HPDE6-E6E7 (cell line): Measurements from ENCODE around the gene CORO2A.

Experiments
- DNase-seq: peaks from one replicate; pipeline ENCODE4 v3.0.0; 2011; ENCODE audit warnings: missing footprints; ENCODE audit errors: extremely low spot score

CORO2A gene, protein sequence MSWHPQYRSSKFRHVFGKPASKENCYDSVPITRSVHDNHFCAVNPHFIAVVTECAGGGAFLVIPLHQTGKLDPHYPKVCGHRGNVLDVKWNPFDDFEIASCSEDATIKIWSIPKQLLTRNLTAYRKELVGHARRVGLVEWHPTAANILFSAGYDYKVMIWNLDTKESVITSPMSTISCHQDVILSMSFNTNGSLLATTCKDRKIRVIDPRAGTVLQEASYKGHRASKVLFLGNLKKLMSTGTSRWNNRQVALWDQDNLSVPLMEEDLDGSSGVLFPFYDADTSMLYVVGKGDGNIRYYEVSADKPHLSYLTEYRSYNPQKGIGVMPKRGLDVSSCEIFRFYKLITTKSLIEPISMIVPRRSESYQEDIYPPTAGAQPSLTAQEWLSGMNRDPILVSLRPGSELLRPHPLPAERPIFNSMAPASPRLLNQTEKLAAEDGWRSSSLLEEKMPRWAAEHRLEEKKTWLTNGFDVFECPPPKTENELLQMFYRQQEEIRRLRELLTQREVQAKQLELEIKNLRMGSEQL

DNA sequence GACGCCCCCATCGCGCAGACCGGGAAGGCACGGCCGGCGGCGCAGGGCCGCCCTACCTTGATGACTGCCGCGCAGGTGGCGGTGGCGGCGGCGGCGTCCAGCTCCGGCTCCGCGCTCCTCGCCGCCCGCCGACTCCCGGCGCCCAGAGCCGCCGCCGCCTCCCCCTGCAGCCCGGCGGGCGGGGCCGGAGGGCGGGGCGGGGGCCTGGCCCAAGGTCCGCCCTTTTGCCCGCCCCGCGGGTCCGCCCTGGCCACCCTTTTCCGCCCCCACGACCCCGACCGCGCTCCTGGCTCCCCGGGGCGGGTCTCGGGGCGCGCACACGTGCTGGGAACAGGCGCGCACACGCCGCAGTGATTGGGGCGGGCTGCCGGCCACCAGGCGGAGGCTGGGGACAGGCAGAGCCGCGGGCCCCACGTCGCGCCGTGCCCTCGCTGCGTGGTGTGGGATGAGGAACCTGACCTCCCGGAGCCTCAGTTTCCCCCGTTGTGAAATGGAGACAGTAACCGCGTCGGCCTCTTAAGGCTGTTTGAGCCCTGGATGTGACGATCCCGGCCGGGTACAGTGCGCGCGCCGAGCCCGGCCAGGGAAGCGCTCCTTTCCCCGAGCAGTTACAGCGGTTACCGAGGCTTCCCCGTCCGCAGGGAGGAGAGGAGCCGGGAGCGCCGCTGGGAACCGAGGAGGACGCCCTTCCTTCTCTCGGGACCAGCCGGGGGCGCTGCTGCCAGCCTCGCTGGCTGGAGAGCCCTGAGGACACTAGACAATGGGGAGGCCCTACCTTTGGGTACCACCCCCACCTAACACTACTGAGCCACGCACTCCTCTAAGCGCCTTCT lies at the start of gene CORO2A:
Gene CORO2A (minus strand): TSS at position 135 of the 833 bp plus-strand sequence. CDS start 34,977 bp downstream, outside the sequence.
- DNase-seq = peak; percentile 73

DNA sequence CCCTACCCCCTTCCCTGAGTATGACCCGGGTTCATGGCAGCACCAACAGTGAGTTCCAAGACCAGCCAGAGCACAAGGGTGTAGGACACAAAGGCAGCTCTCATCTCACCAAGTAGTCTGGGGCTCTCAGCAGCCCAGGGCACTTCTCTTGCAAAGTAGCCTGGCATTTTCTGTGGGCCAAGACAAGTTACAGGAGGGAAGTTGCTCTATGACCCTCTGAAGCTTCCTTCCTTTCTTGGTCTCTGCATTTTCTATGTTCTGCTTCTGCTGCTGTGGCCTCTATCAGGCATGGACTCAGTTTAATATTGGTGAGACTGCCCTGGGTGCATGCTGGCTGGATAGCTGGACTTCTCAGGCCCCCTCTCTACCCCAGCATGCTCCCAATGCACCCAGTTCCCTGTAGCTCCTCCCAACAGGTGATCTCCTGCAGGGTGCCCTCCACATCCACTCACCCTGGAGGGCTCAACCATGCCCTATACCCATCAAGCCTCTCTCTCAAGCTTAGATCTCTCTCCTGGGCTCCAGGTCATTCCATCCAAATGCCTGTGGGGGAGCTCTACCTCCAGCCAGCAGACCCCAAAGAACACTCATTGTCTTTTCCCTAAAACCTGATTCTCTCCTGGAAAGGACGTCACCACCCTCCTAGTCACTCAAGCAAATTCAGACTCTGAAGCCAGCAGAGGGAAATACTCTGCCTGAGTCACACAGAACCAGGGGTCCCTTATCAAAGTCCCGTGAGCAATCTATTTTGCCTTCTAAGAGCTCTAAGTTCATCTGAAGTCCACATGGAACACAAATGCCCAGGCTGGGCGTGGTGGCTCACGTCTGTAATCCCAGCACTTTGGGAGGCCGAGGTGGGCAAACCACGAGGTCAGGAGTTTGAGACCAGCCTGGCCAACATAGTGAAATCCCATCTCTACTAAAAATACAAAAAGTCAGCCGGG lies 49.2 kb upstream of the CORO2A start:
- DNase-seq = no peak

DNA sequence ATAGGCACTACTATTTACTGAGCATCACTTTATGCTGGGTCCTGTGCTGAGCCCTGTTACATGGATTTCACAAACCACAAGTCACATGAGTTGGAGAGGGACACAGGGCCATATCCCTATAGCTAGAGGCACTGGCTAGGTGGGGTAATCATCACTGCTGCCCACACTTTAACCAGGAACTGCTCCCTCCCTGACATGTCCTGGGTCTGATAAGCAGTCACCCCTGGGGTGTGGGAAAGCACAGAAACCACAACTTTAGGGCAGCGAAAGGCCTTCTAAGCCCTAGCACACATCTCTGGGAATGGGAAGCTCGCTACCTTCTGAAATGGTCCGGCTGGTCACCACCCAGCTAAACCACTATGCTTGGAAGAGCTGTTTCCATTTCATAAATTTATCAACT lies 48.0 kb upstream of the CORO2A start:
- no peak for DNase-seq

DNA sequence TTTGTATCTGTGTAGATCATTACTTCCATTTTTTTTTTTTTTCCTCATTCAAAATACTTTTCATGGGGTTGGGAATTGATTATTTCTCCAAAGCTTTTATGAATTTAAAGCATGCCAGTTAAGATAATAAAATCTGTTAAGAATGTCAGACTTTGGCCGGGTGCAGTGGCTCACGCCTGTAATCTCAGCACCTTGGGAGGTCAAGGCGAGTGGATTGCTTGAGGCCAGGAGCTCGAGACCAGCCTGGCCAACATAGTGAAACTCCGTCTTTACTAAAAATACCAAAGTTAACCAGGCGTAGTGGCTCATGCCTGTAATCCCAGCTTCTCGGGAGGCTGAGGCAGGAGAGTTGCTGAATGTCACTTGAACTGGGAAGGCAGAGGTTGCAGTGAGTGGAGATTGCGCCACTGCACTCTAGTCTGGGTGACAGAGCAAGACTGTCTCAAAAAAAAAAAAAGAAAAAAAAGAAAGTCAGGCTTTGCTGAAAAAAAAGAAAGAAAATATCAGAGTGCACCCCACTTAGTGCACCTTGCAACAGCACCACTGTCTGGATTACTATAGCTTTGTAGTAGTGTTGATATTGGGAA lies 44.6 kb upstream of the CORO2A start:
- DNase-seq = no peak

DNA sequence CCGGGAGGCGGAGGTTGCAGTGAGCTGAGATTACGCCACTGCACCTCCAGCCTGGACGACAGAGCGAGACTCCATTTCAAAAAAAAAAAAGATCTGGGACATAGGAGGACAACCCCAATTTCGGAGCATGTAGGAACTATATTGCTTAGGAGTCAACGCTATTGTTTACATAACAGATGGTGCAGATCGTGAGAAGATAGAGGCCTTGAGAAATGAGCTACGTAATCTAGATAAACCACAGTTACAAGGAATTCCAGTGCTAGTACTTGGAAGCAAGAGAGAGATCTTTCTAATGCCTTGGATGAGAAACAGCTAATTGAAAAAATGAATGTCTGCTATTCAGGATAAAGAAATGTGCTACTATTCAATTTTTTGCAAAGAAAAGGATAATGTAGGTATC lies 42.7 kb upstream of the CORO2A start:
- DNase-seq = no peak

DNA sequence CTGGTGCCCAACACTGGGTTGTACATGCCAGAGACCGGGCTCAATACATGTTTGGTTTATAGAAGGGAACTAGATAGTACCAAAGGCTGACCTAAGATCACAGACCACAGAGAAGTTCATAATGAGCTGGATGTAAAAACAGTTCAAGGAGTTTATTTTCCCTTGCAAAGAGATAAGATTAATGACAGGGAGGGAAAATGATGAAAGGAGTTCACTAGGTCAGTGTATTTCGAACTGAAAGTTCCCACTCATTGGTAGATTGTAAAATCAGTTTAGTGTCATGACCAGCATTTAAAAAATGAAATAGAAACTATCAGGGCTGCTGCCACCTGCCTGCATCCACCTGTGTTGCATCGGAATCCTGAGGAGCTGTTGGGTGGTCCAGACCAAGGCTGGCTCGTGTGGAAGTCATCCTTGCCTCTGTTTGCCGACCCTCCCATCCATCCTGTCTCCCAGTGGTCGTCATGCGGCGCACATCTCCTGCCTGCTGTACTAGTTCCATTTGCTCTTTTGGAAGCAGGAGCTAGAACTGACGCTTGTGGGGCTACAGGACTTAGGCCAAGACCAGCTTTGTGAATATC lies 41.9 kb upstream of the CORO2A start:
- DNase-seq = no peak

DNA sequence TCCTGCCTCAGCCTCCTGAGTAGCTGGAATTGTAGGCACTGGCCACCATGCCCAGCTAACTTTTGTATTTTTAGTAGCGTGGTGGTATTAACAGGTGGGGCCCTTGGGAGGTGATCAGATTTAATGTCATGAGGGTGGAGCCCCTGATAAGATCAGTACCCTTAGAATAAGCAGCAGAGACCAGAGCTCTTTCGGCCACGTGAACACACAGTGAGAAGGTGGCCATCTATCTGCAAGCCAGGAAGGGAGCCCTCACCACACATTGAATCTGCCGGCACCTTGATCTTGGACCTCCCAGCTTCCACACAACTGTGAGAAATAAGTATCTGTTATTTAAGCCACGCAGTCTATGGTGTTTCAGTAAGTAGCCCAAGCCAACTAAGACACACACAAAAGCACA lies 40.5 kb upstream of the CORO2A start:
- DNase-seq = no peak

DNA sequence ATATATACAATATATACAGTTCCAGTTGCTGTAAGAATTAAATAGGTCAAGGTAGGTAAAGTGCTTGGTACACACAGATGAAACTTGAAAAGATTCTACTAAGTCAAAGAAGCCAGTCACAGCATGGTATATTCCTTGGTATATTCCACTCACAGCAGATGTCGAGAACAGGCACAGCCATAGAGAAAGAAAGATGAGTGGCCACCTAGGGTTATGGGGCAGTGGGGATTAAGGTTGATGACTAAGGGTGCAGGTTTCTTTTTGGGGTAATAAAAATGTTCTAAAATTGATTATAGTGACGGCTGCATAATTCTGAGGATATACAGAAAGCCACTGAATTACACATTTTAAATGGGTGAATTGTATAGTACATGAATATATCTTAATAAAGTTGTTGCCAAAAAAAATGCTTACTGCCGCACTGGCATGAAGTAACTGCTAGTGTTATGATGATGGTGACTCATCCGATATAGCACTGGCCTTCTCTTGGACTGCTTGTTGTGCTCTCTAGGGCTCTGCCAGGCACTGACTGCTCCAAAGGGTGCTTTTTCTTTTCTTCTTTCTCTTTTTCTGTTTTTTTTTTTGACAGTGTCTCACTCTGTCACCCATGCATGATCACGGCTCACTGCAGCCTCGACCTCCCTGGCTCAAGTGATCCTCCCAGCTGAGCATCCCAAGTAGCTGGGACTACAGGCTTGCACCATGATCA lies 39.5 kb upstream of the CORO2A start:
- DNase-seq = no peak

DNA sequence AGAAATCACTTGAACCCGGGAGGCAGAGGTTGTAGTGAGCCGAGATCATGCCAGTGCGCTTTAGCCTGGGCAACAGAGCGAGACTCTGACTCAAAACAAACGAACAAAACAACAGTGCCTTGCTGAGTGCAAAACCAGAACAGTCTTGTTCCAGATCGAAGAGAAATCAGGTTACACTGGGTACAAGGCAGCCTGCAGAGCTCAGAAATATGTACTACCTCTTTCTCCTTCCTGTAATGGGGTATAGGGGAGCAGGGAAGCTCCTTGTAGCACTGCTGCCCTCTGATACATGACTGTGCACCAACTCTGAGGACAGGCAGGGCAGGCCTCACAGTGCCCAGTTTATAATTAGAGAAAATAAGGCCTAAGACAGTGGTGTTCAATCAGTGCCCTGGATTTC lies 38.4 kb upstream of the CORO2A start:
- DNase-seq = no peak

DNA sequence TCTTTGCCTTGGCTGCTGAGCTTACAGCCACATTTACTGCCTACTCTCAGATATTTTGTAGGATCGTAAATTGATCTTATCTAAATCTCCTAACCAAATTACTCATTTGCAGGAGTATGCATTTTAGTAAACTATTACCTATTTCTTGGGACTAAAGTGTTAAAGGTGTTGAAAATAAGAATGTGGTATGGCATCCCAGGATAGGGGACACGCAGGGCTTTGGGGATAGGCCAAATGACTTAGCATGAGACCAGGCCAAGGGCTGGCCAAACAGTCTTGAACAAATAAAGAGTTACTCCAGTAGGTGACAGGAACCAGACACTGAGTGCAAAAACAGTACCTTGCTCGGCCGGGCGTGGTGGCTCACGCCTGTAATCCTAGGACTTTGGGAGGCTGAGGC lies 37.9 kb upstream of the CORO2A start:
- no peak for DNase-seq

DNA sequence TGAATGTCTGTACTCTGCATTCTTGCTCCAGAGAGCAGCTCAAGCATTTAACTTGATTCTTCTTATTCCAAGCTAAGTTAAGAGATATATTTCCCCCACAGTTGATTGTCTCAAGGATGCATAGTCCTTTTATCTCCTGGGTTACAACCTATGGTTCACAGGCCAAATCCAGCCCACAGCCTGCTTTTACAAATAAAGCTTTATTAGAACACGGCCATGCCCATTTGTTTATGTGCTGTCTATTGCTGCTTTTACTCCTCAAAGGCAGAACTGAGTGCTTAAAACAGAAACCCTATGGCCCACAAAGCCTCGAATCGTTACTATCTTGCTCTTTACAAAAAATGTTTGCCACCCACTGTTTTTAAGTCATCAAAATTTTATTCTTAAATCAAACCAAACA lies 37.2 kb upstream of the CORO2A start:
- no peak for DNase-seq

DNA sequence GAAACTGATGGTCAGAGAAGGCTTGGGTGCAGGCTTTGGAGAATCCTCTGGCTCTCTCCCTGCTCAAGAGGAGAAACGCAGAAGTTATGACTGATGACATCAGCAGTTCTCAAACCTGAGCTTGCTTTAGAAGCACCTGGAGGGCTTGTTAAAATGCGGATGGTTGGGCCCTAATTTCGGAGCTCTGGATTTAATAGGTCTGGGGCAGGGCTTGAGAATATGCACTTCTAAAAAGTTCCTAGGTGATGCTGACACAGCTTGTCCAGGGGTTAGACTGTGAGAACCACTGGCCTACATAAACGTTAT lies 36.6 kb upstream of the CORO2A start:
- DNase-seq = no peak

DNA sequence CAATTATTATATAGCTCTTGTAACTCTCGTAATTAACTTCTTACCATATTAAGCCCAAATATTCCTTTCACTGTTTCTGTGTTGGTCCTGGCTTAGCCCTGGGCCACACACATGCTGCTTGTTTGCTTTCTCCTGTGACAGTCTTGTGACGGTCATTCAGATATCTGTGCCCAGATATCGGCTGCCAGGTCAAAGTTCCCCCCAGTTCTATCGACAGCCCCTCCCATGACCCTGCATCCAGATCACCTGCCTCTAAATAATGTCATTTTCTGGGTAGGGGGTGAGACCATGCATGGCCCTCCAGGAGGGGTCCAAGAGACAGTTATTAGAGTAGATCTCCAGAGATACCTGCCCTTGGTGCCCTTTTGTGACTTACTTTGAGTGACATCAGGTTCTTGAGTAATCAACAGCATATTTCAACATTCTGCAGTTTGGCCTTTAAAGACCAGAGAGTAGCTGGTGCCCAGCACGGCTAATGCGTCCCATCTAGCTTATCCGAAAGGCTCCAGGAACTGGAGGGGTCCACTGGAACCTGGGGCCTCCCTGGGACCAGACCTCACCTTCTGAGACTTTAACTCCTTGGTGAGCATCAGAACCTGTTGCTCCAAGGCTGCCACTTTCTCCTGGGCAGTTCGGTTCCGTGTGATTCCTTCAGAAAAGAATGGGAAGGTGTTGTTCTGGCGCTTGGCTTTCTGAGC lies 36.1 kb upstream of the CORO2A start:
- no peak for DNase-seq

DNA sequence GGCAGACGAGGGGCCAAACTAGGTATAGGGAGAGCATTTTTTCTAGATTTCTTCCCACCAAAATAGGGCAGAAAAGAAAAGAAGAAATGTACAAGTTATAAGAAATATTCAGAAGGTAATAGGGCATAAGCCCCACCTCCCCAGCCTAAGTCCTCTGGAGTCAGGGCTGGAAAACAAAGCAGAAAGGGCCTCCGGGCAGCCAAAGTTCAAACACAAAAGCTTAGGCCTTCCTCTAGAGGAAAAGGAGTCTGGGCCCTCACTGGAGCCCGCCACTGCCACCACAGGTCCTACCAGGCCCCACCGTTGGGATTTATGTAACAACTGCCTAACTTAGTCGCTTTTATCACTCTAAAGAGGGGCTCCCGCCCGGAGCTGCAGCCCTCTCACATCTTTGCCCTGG lies 35.4 kb upstream of the CORO2A start:
- no peak for DNase-seq

DNA sequence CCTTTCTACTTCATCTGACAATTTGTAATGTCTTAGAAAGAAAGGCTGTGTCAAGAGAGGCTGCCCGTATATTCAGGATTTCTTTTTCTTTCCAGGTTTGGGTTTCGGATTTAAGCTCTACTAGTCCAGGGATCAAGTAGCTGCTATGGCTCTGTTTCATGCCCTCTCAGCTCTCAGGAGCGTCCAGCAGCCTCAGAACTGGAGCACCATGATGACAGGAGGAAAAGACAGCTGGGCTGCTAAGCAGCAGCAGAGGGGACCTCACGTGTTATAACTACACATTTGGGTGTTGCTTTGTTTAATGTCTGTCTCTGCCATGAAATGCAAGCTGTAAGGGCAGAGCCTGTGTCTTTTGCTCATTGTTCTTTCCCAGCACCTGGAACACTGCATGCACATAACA lies 34.5 kb upstream of the CORO2A start:
- DNase-seq = no peak

DNA sequence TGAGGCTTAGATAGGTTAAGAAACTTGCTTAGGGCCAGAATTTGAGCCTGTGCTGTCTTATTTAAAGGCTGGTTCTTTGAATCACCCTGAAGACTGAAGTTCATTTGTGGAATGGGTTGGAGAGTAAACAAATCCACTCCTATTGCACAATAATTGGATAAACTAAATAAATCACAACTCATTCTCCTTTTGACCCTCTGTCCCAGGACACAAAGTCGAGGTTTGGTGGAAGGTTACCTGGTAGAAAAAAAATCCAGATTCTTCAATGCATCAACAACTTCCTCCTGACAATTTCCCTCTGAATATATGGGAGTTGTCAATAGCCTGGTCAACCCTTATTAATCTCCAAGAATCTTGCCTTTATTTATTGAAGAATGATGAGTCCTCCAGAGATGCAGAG lies 34.1 kb upstream of the CORO2A start:
- no peak for DNase-seq

DNA sequence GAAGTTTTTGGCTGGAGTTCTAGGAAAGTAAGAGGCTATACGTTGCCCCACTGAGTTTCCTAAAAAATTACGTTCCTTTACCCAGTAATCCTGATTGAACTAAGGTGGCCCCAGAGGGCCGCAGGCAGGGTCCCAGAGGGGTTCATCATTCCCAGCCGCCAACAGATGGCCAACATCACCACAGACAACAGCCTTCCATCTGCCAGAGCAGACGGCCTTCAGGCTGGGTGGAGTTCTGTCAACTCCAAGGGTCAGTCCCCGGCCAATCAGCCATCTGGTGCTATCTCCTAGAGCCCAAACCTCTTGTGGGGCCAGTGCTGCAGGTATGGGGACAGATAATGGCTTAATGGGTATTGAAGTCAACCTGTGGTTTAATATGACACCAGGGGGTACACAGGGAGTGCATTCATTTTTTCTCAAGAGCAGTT lies 32.6 kb upstream of the CORO2A start:
- no peak for DNase-seq

DNA sequence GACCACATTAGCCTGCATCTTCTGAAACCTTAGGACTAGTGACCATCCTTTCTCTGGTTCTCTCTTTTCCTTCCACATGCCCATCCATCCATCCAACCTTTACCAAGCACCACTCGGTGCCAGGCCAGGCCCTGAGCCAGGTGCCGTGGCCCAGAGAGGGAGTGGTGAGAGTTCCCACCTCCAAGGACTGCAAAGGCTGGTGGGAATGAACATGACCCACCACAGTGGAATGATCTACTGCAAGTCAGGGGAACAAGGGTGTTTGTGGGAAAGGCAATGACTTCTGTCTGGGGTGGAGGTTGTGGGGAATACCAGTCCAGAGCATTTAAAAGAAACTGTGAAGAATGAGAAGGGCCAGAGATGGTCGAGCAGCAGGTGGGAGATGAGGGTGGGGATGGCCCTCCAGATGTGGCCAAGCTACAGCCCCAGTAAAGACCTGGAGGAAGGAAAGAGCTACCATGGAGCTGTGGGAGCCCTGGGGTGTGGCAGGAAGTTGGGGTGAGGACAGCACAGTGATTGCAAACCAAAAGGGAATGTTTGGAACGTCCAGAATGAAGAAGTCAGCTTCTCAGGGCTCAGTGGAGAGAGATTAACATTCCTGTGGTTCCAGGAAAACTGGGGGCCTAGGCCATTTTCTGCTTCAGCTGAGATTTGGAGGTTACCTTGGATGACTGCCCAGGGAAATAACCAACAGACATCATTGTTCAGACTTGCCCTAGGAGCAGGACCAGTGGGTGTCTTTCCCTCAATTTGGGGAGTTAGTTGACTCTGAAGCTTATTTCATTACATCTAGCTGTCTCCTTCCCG lies 30.7 kb upstream of the CORO2A start:
- DNase-seq = peak; percentile 93

DNA sequence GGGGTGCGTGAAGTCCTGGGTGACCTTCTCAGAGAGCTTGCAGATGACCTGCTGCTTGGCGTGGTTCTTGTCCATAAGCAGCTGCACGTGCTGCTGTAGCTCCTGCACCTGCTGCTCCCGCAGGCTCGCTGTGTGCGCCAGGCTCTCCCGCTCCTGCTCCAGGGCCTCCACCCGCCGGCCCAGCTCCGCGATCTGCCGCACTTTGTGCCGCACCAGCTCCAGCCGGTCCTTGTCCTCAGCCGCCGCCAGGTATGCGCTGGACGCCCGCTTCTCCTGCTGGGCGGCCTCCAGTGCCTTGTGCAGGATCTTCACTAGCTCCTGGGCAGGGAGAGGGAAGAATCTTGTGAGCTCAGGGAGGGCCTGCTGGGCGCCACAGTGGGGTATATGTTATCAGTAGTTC lies 28.5 kb upstream of the CORO2A start:
- no peak for DNase-seq
